Osteoblast (primary cell): ENCODE results near the gene IGSF3. TPM values are rescaled to one million over a fixed set of nuclear protein-coding genes. Genes with fewer than 3 reads are reported as not detected.

ENCODE experiments used
- DNase-seq: peaks from one replicate; pipeline ENCODE4 v3.0.0; 2011; ENCODE audit warnings: low spot score, mixed read lengths; ENCODE audit not compliant: insufficient read length; ENCODE audit errors: missing footprints
- H2AFZ ChIP-seq: 2 replicates; pipeline ENCODE4 v1.6.0; 2011; ENCODE audit warnings: mild to moderate bottlenecking, low read length
- H3K27ac ChIP-seq: 2 replicates; pipeline ENCODE4 v1.5.1; 2011; ENCODE audit warnings: mild to moderate bottlenecking, low read depth, low read length, moderate library complexity
- H3K27me3 ChIP-seq: 2 replicates; pipeline ENCODE4 v1.6.0; 2012; ENCODE audit warnings: mild to moderate bottlenecking, control low read depth, inconsistent platforms, low read length, moderate library complexity; ENCODE audit not compliant: insufficient read depth
- H3K36me3 ChIP-seq: 2 replicates; pipeline ENCODE4 v1.5.1; 2011; ENCODE audit warnings: mild to moderate bottlenecking, low read length, control low read depth, moderate library complexity; ENCODE audit not compliant: insufficient read depth
- H3K4me1 ChIP-seq: 2 replicates; pipeline ENCODE4 v1.5.1; 2011; ENCODE audit warnings: mild to moderate bottlenecking, low read length, control low read depth, moderate library complexity; ENCODE audit not compliant: insufficient read depth
- H3K4me2 ChIP-seq: 2 replicates; pipeline ENCODE4 v1.6.0; 2011; ENCODE audit warnings: mild to moderate bottlenecking, low read length; ENCODE audit not compliant: insufficient read depth
- H3K4me3 ChIP-seq: fragments of 200-600 bp; sonication (generic); 3 replicates; pipeline ENCODE4 v1.5.1; 2012; ENCODE audit warnings: mild to moderate bottlenecking, low read length, inconsistent platforms; ENCODE audit not compliant: insufficient read depth
- H3K79me2 ChIP-seq: 2 replicates; pipeline ENCODE4 v1.6.0; 2012; ENCODE audit warnings: mild to moderate bottlenecking, low read length, control low read depth, inconsistent platforms; ENCODE audit not compliant: insufficient read depth
- H3K9me3 ChIP-seq: 2 replicates; pipeline ENCODE4 v1.5.1; 2011; ENCODE audit warnings: low read depth, low read length, control low read depth
- H4K20me1 ChIP-seq: 2 replicates; pipeline ENCODE4 v1.6.0; 2012; ENCODE audit warnings: mild to moderate bottlenecking, low read length, control low read depth; ENCODE audit not compliant: insufficient read depth
- CTCF ChIP-seq: IDR thresholded peaks from 2 replicates; pipeline ENCODE4 v1.5.1; 2011; ENCODE audit warnings: mild to moderate bottlenecking, low read depth, low read length, moderate library complexity; ENCODE audit errors: extremely low read depth
- total RNA-seq: library from RNA; depleted of rRNA; stranded (reverse); fragments of >200 nt; gene quantifications from 2 replicates; pipeline ENCODE4 v1.2.3, GENCODE V29; 2012

IGSF3 gene
- total RNA-seq = under 0.01 TPM in 2 replicates

GRCh38 chr1:116667575-116668105 lies at the start of gene IGSF3:
Gene IGSF3 (minus strand): TSS chr1:116667733. CDS start chr1:116666326, 1,407 bp downstream.
- DNase-seq = peak; percentile 89
- Histone ChIP-seq H3K27me3 (peaks cover 31% of the 10 kb centered on the region), H2AFZ (no peak within 1 kb of the TSS)

GRCh38 chr1:116717318-116717717 lies 49.8 kb upstream of the IGSF3 start:
- DNase-seq = no peak
- H3K36me3 ChIP-seq = no peaks in the 10 kb centered on the region
- no peaks in the 10 kb centered on the region for H3K79me2 ChIP-seq
- no peaks in the 10 kb centered on the region for H4K20me1 ChIP-seq
- no peak overlapping the region for H3K27ac ChIP-seq
- no peak for TF ChIP-seq CTCF
- no peaks in the 10 kb centered on the region for H3K4me1 ChIP-seq
- no peak overlapping the region for H2AFZ ChIP-seq
- H3K4me3 ChIP-seq = no peak overlapping the region
- H3K27me3 ChIP-seq = no peaks in the 10 kb centered on the region
- H3K4me2 ChIP-seq = no peak overlapping the region
- no peaks in the 10 kb centered on the region for H3K9me3 ChIP-seq

More at GRCh38 chr1:116667575-116668105, at the start of gene IGSF3:
- H4K20me1 ChIP-seq = no peaks in the 10 kb centered on the region
- no peak for TF ChIP-seq CTCF
- no peak within 1 kb of the TSS for H3K27ac ChIP-seq
- H3K4me3 ChIP-seq = peak within 1 kb of the TSS; percentile 56
- peak within 1 kb of the TSS; percentile 72 for H3K4me2 ChIP-seq
- H3K4me1 ChIP-seq = no peaks in the 10 kb centered on the region
- no peaks in the 10 kb centered on the region for H3K9me3 ChIP-seq
- no peaks in the 10 kb centered on the region for H3K79me2 ChIP-seq
- H3K36me3 ChIP-seq = no peaks in the 10 kb centered on the region

- Histone ChIP-seq H3K9me3 (no peaks in the 10 kb centered on the region), H3K4me1 (no peaks in the 10 kb centered on the region), H3K79me2 (no peaks in the 10 kb centered on the region), H2AFZ (no peak overlapping the region), H4K20me1 (no peaks in the 10 kb centered on the region), H3K4me2 (no peak overlapping the region), H3K27me3 (no peaks in the 10 kb centered on the region), H3K4me3 (no peak overlapping the region), H3K27ac (no peak overlapping the region), H3K36me3 (no peaks in the 10 kb centered on the region)
- no peak for TF ChIP-seq CTCF
- DNase-seq = no peak
Observed at GRCh38 chr1:116716391-116716790, 48.9 kb upstream of the IGSF3 start.

GRCh38 chr1:116713474-116713873 lies 45.9 kb upstream of the IGSF3 start:
- H3K27me3 ChIP-seq = peaks cover 2% of the 10 kb centered on the region
- H4K20me1 ChIP-seq = no peaks in the 10 kb centered on the region
- H3K4me1 ChIP-seq = no peaks in the 10 kb centered on the region
- no peaks in the 10 kb centered on the region for H3K9me3 ChIP-seq
- H3K36me3 ChIP-seq = no peaks in the 10 kb centered on the region
- H3K79me2 ChIP-seq = no peaks in the 10 kb centered on the region
- H3K4me3 ChIP-seq = no peak overlapping the region
- no peak overlapping the region for H3K27ac ChIP-seq
- no peak for DNase-seq
- no peak overlapping the region for H2AFZ ChIP-seq
- no peak for TF ChIP-seq CTCF
- no peak overlapping the region for H3K4me2 ChIP-seq
